ENCODE measurements around the gene AKR1C4.

AKR1C4 gene

DNA sequence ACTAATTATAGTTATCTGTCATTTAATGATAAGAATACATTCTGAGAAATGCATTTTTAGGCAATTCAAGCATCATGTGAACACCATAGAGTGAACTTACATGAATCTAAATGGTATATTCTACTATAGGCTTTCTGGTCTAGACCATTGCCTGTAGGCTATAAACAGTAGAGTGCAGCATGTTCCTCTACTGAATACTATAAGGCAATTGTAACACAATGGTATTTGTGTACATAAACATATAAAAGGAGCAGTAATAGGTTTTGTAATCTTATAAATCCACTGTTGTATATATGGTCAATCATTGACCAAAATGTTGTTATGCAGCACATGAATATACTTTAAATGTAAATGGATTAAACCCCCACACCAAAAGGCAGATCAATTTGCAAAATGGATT lies 71.6 kb downstream of the AKR1C4 start:
- TF ChIP-seq, protein P1, sequence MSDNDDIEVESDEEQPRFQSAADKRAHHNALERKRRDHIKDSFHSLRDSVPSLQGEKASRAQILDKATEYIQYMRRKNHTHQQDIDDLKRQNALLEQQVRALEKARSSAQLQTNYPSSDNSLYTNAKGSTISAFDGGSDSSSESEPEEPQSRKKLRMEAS (IDR thresholded peaks at IDR 0.05; ENCODE audit: low read depth, low read length) = no peak
- TF ChIP-seq, protein P2, sequence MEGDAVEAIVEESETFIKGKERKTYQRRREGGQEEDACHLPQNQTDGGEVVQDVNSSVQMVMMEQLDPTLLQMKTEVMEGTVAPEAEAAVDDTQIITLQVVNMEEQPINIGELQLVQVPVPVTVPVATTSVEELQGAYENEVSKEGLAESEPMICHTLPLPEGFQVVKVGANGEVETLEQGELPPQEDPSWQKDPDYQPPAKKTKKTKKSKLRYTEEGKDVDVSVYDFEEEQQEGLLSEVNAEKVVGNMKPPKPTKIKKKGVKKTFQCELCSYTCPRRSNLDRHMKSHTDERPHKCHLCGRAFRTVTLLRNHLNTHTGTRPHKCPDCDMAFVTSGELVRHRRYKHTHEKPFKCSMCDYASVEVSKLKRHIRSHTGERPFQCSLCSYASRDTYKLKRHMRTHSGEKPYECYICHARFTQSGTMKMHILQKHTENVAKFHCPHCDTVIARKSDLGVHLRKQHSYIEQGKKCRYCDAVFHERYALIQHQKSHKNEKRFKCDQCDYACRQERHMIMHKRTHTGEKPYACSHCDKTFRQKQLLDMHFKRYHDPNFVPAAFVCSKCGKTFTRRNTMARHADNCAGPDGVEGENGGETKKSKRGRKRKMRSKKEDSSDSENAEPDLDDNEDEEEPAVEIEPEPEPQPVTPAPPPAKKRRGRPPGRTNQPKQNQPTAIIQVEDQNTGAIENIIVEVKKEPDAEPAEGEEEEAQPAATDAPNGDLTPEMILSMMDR (IDR thresholded peaks at IDR 0.05; ENCODE audit: low read depth, low read length) = no peak
- TF ChIP-seq MYC (IDR thresholded peaks at IDR 0.05; ENCODE audit: low read depth, low read length) (no peak), POLR2A (IDR thresholded peaks at IDR 0.05; ENCODE audit: extremely low read depth, insufficient read length) (no peak)
- DNase-seq (ENCODE audit: low read depth) = no peak

More for the DNA sequence above, 71.6 kb downstream of the AKR1C4 start:
- no peak overlapping the region for H3K4me3 ChIP-seq (ENCODE audit: low read depth, low read length)

Data from NB4 (cell line).